Measurements from ENCODE around the gene ASCL1.

- no peak for TF ChIP-seq CTCF (IDR thresholded peaks at IDR 0.05)
- TF ChIP-seq POLR2A (IDR thresholded peaks at IDR 0.05) = no peak
These were observed 47.3 kb upstream of the ASCL1 start for GRCh38 chr12:102910137-102910536.

Measured in Peyer's patch (tissue), 4 donors.